T-helper 2 cell treated with Interferon-gamma antibody and Interleukin-4, amounts not matched to agents 100 ng/mL and 5 ng/mL, for 36 hours (primary cell): Measurements from ENCODE around the gene TCL1B. TPM values are rescaled to one million over a fixed set of nuclear protein-coding genes. Genes with fewer than 3 reads are reported as not detected.
"Not testable (repeated sequence)": the region's sequence is repeated elsewhere in the genome, so short reads cannot be mapped to it uniquely, and the experiment has no call there.

Experiments
- intact Hi-C: fragments of 100-400 bp; cut with micrococcal nuclease; formaldehyde crosslinking; loops from one replicate; pipeline ENCODE4 v1.15.1; 2023
- total RNA-seq: library from RNA; stranded (reverse); gene quantifications from 2 replicates; pipeline ENCODE4 v1.2.3, GENCODE V29; 2022

TCL1B gene
- total RNA-seq, 1 donor from 2014 or later: not detected

- intact Hi-C loops: no loop called here
Observed at GRCh38 chr14:95700221-95700976, 14.2 kb downstream of the TCL1B start.

GRCh38 chr14:95701846-95702221, 15.6 kb downstream of the TCL1B start:
- intact Hi-C loops: no loop called here

GRCh38 chr14:95703341-95703740, 17.1 kb downstream of the TCL1B start:
- intact Hi-C loops: no loop called here

GRCh38 chr14:95703805-95704204, 17.6 kb downstream of the TCL1B start:
- intact Hi-C loops: no loop called here

- intact Hi-C loops: no loop called here
Observed at GRCh38 chr14:95705518-95705917, 19.3 kb downstream of the TCL1B start.

GRCh38 chr14:95707327-95707726, 21.1 kb downstream of the TCL1B start:
- intact Hi-C loops: no loop called here

GRCh38 chr14:95710106-95710505, 23.9 kb downstream of the TCL1B start:
- intact Hi-C loops: no loop called here

- intact Hi-C loops: no loop called here
Observed at GRCh38 chr14:95711476-95712176, 25.4 kb downstream of the TCL1B start.

- intact Hi-C loops: no loop called here
Observed at GRCh38 chr14:95712398-95712797, 26.2 kb downstream of the TCL1B start.

GRCh38 chr14:95713596-95714371, 27.6 kb downstream of the TCL1B start, which contains the start of gene TCL1A:
Gene TCL1A, minus strand, starts transcription at chr14:95714125. Its CDS starts 59 bp downstream, at chr14:95714066.
- intact Hi-C loops: no loop called here

GRCh38 chr14:95722525-95723190, 36.4 kb downstream of the TCL1B start:
- intact Hi-C loops: no loop called here

- intact Hi-C loops: no loop called here
Observed at GRCh38 chr14:95725685-95726336, 39.6 kb downstream of the TCL1B start.

GRCh38 chr14:95727056-95727700, 41.0 kb downstream of the TCL1B start:
- intact Hi-C loops: no loop called here

GRCh38 chr14:95729402-95730028, 43.3 kb downstream of the TCL1B start:
- intact Hi-C loops: not testable (repeated sequence)

- intact Hi-C loops: no loop called here
Observed at GRCh38 chr14:95730126-95730525, 43.9 kb downstream of the TCL1B start.

GRCh38 chr14:95733212-95733611, 47.0 kb downstream of the TCL1B start:
- intact Hi-C loops: no loop called here

GRCh38 chr14:95739356-95739755, 53.1 kb downstream of the TCL1B start:
- intact Hi-C loops: no loop called here

- intact Hi-C loops: no loop called here
Observed at GRCh38 chr14:95741038-95741490, 54.8 kb downstream of the TCL1B start.

- intact Hi-C loops: no loop called here
Observed at GRCh38 chr14:95741781-95742180, 55.6 kb downstream of the TCL1B start.
